GM12874 (cell line): Measurements from ENCODE around the gene GDF10.
A peak's percentile ranks its signal among the peaks of the same experiment; 100 is the strongest.

Experiments used
- TF ChIP-seq, protein P1 (sequence below): IDR thresholded peaks from 2 replicates; pipeline ENCODE4 v1.5.1; 2011; ENCODE audit warnings: low read depth, mild to moderate bottlenecking, control low read depth, low read length, moderate library complexity; ENCODE audit not compliant: insufficient read depth

The GDF10 gene

DNA sequence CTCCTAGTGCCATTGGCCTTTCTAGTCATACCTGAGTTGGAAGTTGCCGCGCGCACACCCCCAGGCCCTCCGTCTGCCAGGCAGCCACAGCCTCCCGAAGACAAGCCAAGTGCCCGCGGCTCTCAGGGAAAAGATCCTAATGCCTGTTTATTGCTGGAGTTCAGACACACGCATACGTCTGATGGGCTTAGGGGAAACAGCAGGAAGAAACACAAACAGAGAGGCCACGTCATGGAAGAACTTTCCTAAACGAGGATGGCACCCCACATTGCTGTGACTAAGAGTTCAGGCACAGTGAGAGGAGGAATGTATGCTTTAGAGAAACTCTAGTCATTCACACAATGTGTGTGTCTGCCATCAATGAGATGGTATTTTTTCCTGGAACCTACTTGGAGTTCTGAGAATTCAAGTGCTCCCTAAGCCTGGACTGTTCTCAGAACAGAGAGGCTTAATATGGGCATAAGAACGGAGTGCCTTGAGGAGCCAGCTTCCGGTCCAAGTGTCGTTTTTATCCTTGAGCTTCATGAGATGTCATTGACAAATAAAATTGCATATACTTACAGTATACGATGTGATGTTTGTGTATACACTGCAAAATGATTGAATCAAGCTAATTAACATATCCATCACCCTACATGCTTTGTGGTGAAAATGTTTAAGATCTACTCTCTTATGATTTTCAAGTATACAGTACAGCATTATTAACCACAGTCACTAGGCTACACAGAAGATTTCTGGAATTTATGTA lies 36.6 kb downstream of the GDF10 start:
- TF ChIP-seq, protein P1, sequence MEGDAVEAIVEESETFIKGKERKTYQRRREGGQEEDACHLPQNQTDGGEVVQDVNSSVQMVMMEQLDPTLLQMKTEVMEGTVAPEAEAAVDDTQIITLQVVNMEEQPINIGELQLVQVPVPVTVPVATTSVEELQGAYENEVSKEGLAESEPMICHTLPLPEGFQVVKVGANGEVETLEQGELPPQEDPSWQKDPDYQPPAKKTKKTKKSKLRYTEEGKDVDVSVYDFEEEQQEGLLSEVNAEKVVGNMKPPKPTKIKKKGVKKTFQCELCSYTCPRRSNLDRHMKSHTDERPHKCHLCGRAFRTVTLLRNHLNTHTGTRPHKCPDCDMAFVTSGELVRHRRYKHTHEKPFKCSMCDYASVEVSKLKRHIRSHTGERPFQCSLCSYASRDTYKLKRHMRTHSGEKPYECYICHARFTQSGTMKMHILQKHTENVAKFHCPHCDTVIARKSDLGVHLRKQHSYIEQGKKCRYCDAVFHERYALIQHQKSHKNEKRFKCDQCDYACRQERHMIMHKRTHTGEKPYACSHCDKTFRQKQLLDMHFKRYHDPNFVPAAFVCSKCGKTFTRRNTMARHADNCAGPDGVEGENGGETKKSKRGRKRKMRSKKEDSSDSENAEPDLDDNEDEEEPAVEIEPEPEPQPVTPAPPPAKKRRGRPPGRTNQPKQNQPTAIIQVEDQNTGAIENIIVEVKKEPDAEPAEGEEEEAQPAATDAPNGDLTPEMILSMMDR = no peak

DNA sequence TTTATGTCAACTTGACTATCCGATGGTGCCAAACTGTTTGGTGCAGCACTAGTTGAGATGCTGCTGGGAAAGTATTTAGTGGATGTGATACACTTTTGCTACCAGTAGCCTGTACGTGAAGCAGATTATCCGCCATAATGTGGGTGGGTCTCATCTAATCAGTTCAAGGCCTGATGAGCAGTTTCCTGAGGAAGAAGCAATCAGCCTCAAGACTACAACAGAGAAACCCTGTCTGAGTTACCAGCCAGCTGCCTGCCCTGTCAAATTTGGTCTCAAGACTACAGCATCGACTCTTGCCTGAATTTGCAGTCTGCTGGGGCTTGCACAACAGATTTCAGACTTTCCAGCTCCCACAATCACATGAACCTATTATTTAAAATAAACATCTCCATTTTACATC lies 37.3 kb downstream of the GDF10 start:
- TF ChIP-seq, protein P1 = no peak

DNA sequence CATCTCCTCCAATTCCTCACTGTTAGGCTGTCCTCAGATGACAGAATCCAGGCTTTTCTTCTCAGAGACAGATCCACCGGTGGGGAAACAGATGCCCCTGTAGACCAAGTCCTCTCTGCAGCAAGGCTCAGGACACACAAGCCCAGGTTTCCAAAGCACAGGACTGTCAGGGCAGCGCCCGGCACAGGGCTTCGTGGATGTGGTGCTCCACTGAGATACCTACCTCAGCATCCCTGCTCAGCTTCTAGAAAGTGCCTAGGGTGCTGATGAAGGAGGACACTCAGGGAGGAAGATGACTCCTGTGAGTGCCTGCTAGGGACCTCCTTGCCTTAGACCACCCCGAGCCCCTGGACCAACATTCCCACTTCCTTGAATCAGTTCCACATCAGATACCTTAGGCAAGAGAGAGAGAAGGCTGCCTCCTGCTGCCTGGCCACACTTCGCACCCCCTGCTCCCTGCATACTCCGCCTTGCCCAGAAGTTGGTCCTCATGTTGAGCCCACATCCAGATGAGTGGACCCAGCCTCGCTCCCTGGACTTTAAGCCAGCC lies 39.3 kb downstream of the GDF10 start:
- TF ChIP-seq, protein P1 = no peak

DNA sequence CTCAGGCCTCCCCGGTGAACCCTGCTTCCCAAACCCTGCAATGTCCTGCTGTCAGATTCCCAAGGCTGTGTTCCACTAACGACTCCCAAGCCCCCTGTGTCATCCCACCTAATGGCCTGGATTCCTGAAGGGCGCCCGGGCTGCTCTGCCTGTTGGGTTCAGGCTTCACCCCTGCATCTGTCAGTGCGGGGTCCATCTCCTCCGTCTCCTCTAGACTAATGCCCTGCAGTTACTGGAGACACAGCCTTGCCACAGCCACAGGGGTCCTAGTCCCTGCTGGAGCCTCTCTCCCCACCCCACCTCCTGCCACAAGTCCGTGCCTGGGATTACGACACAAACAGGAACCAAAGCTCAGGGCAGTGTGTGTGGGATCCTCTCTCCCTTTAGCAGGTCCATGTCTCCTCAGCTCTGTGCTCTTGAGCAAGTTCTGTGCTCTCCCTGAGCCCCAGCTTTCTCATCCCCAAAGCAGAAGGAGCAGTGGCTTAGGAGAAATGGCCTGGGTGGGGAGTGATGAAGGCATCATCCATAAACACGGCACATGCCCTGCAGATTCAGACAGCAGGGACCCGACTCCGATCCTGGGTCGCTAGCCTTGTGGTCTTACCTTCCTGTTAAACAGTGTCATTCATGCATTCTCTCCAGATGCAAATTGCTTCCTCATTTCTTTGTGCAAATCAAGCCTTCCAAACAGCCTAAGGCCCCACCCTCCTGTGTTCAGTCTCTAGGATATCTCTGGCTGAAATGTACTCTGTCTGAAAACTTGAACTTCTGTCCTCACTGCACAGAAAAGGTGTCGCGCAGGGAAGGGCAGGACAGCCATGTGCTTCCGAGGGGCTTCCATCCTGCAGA lies 40.0 kb downstream of the GDF10 start:
- TF ChIP-seq, protein P1 = no peak

DNA sequence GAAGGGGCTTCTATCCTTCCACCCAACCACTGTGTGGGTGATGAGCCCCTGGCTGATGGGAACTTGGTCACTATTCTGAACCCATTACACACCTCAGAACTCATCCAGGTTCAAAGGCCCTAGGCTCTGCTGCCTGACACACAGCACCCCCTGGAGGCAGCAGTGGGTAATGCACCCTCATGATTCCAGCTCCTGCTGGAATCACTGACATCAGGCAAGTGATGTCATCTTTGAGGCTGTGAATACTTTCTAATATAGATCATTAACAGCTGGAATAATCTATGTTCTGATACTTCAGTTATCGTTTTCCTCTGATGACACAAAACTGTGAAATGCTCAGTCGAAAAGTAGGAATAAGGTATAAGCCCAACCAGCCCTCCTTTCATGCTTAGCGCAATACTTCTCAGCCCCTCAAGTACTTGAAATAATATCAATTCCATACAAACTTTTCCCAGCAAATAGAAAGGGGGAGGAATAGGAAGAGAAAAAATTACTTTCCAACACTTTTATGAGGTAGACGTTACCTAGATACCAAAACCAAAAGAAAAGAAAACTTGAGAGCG lies 40.7 kb downstream of the GDF10 start:
- TF ChIP-seq, protein P1 = peak; percentile 92

DNA sequence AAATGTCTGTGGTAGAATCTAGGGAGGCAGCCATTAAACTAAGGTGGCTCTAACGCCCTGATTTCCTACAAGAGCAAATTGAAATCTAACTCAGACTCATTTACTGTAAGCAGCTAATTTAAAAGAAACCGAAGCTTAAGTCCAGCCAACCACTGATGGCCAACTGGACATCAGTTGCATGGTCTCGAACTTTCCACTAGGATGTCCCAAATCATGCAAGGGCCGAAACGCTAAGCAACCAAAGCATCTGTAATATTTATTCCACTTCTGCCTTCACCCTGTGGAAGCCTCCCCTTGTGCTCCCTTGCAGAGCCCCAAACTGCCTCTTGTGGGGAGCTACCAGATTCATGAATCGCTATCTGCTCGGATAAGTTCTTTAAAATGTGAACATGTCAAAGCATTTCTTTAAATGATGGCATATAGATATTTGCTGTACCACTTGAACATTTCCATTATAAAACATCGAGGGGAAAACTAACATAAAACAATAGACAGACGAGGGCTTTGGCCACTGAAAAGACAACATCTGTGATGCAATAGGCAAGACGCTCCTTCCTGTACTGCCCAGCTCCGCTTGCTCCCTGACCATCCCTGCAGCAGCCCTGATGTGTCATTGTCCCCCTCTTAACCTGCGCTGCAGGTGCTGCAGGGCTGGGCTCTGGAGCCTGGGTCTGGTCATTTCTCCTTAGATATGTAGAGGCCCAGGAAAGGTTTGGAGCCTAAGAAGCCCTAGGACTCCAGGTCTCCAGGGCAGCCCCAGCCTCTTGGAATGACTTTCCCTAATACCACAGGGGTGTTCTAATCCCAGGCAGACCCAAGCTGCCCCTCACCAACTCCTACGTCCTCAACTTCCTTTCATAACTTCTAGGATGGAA lies 45.2 kb downstream of the GDF10 start:
- TF ChIP-seq, protein P1 = no peak
